HepG2 (cell line): ENCODE results near the gene GPR31. TPM values are rescaled to one million over a fixed set of nuclear protein-coding genes. Genes with fewer than 3 reads are reported as not detected.

Experiments used
- ATAC-seq: fragments of 200-7000 bp; cut with Tn5 transposase; 3 replicates; pipeline ENCODE4 v1.9.1; 2020; ENCODE audit warnings: mild to moderate bottlenecking, moderate library complexity
- BruUV-seq: library from RNA; stranded (reverse); fragments of 400-500 nt; replicated peaks from 2 replicates; lab custom pipeline; 2021; lab: Mats Ljungman, UMichigan
- CTCF ChIA-PET: fragments of 300-600 bp; formaldehyde crosslinking; extraction: SDS; loops from one replicate; lab custom pipeline; 2021; ENCODE audit warnings: low total read pairs, inconsistent platforms, low intra/inter-chr PET ratio; lab: Yijun Ruan, JAX
- POLR2A ChIA-PET: fragments of 350-600 bp; sonication (Branson Sonifier 250); formaldehyde crosslinking; loops from one replicate; lab custom pipeline; 2020; ENCODE audit warnings: antibody characterized with exemption, inconsistent platforms; lab: Yijun Ruan, JAX
- DNase-seq: peaks from one replicate; pipeline ENCODE4 v3.0.0-alpha.2; 2015; ENCODE audit warnings: low spot score
- FAIRE-seq: peaks from 3 replicates; lab custom pipeline; 2011; peaks lifted over from hg19 to GRCh38; lab: Jason Lieb, UNC
- H2AFZ ChIP-seq: one replicate; pipeline ENCODE4 v1.6.1; 2011; ENCODE audit warnings: low read length, inconsistent platforms
- H3K27ac ChIP-seq: fragments of 300-600 bp; 3 replicates; pipeline ENCODE4 v1.8.0; 2011; ENCODE audit warnings: mixed run types, mild to moderate bottlenecking, mixed read lengths, low read length, inconsistent platforms; ENCODE audit not compliant: insufficient read depth; ENCODE audit errors: extremely low read length
- H3K27me3 ChIP-seq, 2 experiments: fragments of 200-600 bp in 1 of 2; 2 replicates in 1 of 2; 3 replicates in 1 of 2; pipeline versions ENCODE4 v1.6.0 to v1.8.0; 2011; ENCODE audit warnings: low read length in 2 of 2, mild to moderate bottlenecking in 2 of 2, moderate library complexity in 2 of 2, inconsistent platforms in 1 of 2; ENCODE audit not compliant: insufficient read depth in 2 of 2, control insufficient read depth in 1 of 2
- H3K36me3 ChIP-seq, 2 experiments: fragments of 200-600 bp in 1 of 2; replicated peaks in 1 of 2; 2 replicates in 1 of 2; 3 replicates in 1 of 2; pipeline versions ENCODE4 v1.5.1 to v1.8.0; 2011; ENCODE audit warnings: low read length in 2 of 2, inconsistent platforms in 1 of 2; ENCODE audit not compliant: insufficient read depth in 2 of 2, control insufficient read depth in 1 of 2
- H3K4me1 ChIP-seq: 2 replicates; pipeline ENCODE4 v1.5.1; 2012; ENCODE audit warnings: low read length, inconsistent platforms; ENCODE audit not compliant: insufficient read depth
- H3K4me2 ChIP-seq: 2 replicates; pipeline ENCODE4 v1.6.0; 2011; ENCODE audit warnings: low read depth, low read length, inconsistent platforms
- H3K4me3 ChIP-seq, 3 experiments: fragments of 200-600 bp in 1 of 3; sonication (generic), shearing (Covaris generic) in 1 of 3; replicated peaks in 1 of 3; 2 replicates each; pipeline ENCODE4 v1.5.1; 2011 to 2016; ENCODE audit warnings: low read length in 3 of 3, inconsistent platforms in 2 of 3, low read depth in 2 of 3, mild to moderate bottlenecking in 2 of 3, control low read depth in 1 of 3, mixed read lengths in 1 of 3; ENCODE audit not compliant: insufficient read depth in 1 of 3
- H3K79me2 ChIP-seq: one replicate; pipeline ENCODE4 v1.6.1; 2011; ENCODE audit warnings: low read length, inconsistent platforms; ENCODE audit not compliant: insufficient read depth
- H3K9ac ChIP-seq: 2 replicates; pipeline ENCODE4 v1.6.0; 2011; ENCODE audit warnings: mild to moderate bottlenecking, low read depth, low read length, inconsistent platforms; ENCODE audit not compliant: insufficient read depth
- H3K9me3 ChIP-seq: 2 replicates; pipeline ENCODE4 v1.5.1; 2012; ENCODE audit warnings: mild to moderate bottlenecking, low read length
- H4K20me1 ChIP-seq: 2 replicates; pipeline ENCODE4 v1.6.0; 2011; ENCODE audit warnings: inconsistent platforms, mild to moderate bottlenecking, low read length, moderate library complexity; ENCODE audit not compliant: insufficient read depth
- ARNT2 ChIP-seq: sonication (generic); formaldehyde crosslinking; IDR thresholded peaks from 2 replicates; pipeline ENCODE4 v1.8.0; 2022; ENCODE audit warnings: mild to moderate bottlenecking, low read depth, missing genetic modification reagents, moderate library complexity
- ELF4 ChIP-seq: sonication (generic); formaldehyde crosslinking; IDR thresholded peaks from 2 replicates; pipeline ENCODE4 v1.5.0; 2020; ENCODE audit warnings: missing genetic modification reagents, mild to moderate bottlenecking, moderate library complexity, borderline replicate concordance
- FOXM1 ChIP-seq: sonication (generic); formaldehyde crosslinking; IDR thresholded peaks from 2 replicates; pipeline ENCODE4 v1.5.0; 2020; ENCODE audit warnings: missing genetic modification reagents
- FOXP4 ChIP-seq: sonication (generic); formaldehyde crosslinking; IDR thresholded peaks from 2 replicates; pipeline ENCODE4 v1.4.0; 2020; ENCODE audit warnings: missing genetic modification reagents
- GPBP1L1 ChIP-seq: sonication (generic); formaldehyde crosslinking; IDR thresholded peaks from 2 replicates; pipeline ENCODE4 v1.5.0; 2020; ENCODE audit warnings: mild to moderate bottlenecking, missing genetic modification reagents
- KAT2B ChIP-seq: fragments of 150-350 bp; IDR thresholded peaks from 2 replicates; pipeline ENCODE4 v1.6.1; 2014; ENCODE audit warnings: low read depth, low read length, borderline replicate concordance
- PHB2 ChIP-seq: fragments of 450-650 bp; IDR thresholded peaks from 2 replicates; pipeline ENCODE4 v1.6.1; 2018; ENCODE audit not compliant: partially characterized antibody
- PITX1 ChIP-seq: sonication (generic); formaldehyde crosslinking; IDR thresholded peaks from 2 replicates; pipeline ENCODE4 v1.5.1; 2020; ENCODE audit warnings: mild to moderate bottlenecking, missing genetic modification reagents
- SPEN ChIP-seq: sonication (generic); formaldehyde crosslinking; IDR thresholded peaks from 2 replicates; pipeline ENCODE4 v1.5.1; 2020; ENCODE audit warnings: low read depth, mild to moderate bottlenecking, missing genetic modification reagents
- TGIF2 ChIP-seq: IDR thresholded peaks from 2 replicates; pipeline ENCODE4 v1.6.1; 2016; ENCODE audit warnings: control low read depth, missing compliant biosample characterization
- ZNF264 ChIP-seq: sonication (generic); formaldehyde crosslinking; IDR thresholded peaks from 2 replicates; pipeline ENCODE4 v1.4.0; 2020; ENCODE audit warnings: missing genetic modification reagents
- ZNF576 ChIP-seq: sonication (generic); formaldehyde crosslinking; IDR thresholded peaks from 2 replicates; pipeline ENCODE4 v1.4.0; 2020; ENCODE audit warnings: mild to moderate bottlenecking, missing genetic modification reagents
- ZNF629 ChIP-seq: sonication (generic); formaldehyde crosslinking; conservative IDR thresholded peaks from 2 replicates; pipeline ENCODE4 v1.5.0; 2020; ENCODE audit warnings: missing genetic modification reagents
- ZNF766 ChIP-seq: sonication (generic); formaldehyde crosslinking; IDR thresholded peaks from 2 replicates; pipeline ENCODE4 v1.5.0; 2020; ENCODE audit warnings: missing genetic modification reagents, borderline replicate concordance
- WGBS: methylation state at CpG from one replicate; pipeline ENCODE4 v1.1.6; 2017; ENCODE audit warnings: low lambda C conversion rate; 5-methylcytosine and 5-hydroxymethylcytosine counted together
- in situ Hi-C: cut with HindIII; loops from 2 replicates; pipeline ENCODE4 v1.10.0; 2017; ENCODE audit warnings: low pct_unique_long_range_greater_than_20kb; ENCODE audit not compliant: extremely low pct_ligation_motif_present
- intact Hi-C: fragments of 100-400 bp; cut with micrococcal nuclease; formaldehyde crosslinking; loops from one replicate; pipeline ENCODE4 v1.10.0; 2022; ENCODE audit not compliant: unreplicated experiment
- polyA plus RNA-seq, 8 experiments: library from polyadenylated mRNA; depleted of rRNA in 3 of 8; stranded (reverse) in 7 of 8; unstranded in 1 of 8; fragments of >200 nt; fragmentation: Illumina TruSeq in 4 of 8; extraction: Trizol in 4 of 8; gene quantifications; 2 replicates each; pipeline versions ENCODE4 v1.2.1 to v1.2.3, GENCODE V29; 2011 to 2016; ENCODE audit warnings: low read depth in 4 of 8, missing spikeins in 1 of 8, mixed read lengths in 1 of 8; ENCODE audit not compliant: insufficient read depth in 1 of 8
- total RNA-seq, 5 experiments: library from RNA; depleted of rRNA; stranded (reverse); fragments of >200 nt; fragmentation: Illumina TruSeq; extraction: Trizol; gene quantifications; 2 replicates each; pipeline ENCODE4 v1.2.3, GENCODE V29; 2016; ENCODE audit warnings: low read depth in 1 of 5
- TF ChIP-seq, protein P1 (sequence below): sonication (generic); formaldehyde crosslinking; conservative IDR thresholded peaks from 2 replicates; pipeline ENCODE4 v1.5.0; 2020; ENCODE audit warnings: missing genetic modification reagents

Gene GPR31
- total and polyA plus RNA-seq, 2 of the 13 experiments (the other 11 are each of a cell fraction or from before 2014, with no cell fraction given), result not detected

DNA sequence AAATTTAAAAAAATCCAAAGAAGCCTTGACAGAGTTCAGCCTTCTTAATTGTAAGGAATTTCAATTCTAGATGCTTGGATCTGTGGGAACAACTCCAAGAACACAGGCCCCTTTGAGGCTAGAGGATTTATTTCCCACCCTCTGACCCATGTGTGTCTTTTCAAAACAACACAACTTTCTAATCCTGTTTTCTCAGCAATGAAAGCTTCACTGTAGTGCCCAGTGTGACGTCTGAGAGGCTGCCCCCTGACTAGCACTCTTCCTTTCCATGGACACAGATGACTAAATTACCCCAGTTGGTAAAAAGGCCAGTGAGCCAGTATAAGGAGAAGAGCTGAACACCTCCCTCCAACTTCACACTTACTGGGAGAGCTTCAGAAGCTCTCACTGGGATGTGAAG, 51.4 kb downstream of the GPR31 start:
- in situ Hi-C loops, result no loop called here
- FAIRE-seq, result no peak
- TF ChIP-seq ZNF576, result no peak
- TF ChIP-seq ZNF264 (CRISPR knock-in tag), result no peak
- no peak for TF ChIP-seq PITX1 (CRISPR knock-in tag)
- no peak for TF ChIP-seq ARNT2 (CRISPR knock-in tag)
- no peak for TF ChIP-seq SPEN (CRISPR knock-in tag)
- no peak for TF ChIP-seq KAT2B
- no peak for TF ChIP-seq GPBP1L1 (CRISPR knock-in tag)
- TF ChIP-seq ZNF766 (CRISPR knock-in tag), result no peak
- TF ChIP-seq PHB2, result no peak
- TF ChIP-seq ELF4 (CRISPR knock-in tag), result no peak
- no peak for TF ChIP-seq FOXM1 (CRISPR knock-in tag)
- TF ChIP-seq TGIF2, result no peak
- TF ChIP-seq FOXP4 (CRISPR knock-in tag), result no peak
- TF ChIP-seq ZNF629 (CRISPR knock-in tag), result no peak
- TF ChIP-seq, protein P1, sequence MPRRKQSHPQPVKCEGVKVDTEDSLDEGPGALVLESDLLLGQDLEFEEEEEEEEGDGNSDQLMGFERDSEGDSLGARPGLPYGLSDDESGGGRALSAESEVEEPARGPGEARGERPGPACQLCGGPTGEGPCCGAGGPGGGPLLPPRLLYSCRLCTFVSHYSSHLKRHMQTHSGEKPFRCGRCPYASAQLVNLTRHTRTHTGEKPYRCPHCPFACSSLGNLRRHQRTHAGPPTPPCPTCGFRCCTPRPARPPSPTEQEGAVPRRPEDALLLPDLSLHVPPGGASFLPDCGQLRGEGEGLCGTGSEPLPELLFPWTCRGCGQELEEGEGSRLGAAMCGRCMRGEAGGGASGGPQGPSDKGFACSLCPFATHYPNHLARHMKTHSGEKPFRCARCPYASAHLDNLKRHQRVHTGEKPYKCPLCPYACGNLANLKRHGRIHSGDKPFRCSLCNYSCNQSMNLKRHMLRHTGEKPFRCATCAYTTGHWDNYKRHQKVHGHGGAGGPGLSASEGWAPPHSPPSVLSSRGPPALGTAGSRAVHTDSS (CRISPR knock-in tag), result no peak

More for the DNA sequence above, 51.4 kb downstream of the GPR31 start:
- no peaks in the 10 kb centered on the region for H3K9me3 ChIP-seq
- no peak overlapping the region for H2AFZ ChIP-seq
- POLR2A ChIA-PET, result no interaction called here
- no peaks in the 10 kb centered on the region for H4K20me1 ChIP-seq
- ATAC-seq (no peak), DNase-seq (no peak)
- no peaks in the 10 kb centered on the region for H3K36me3 ChIP-seq
- peaks cover 2 to 28% of the 10 kb centered on the region in 2 experiments; a peak in 3 of 5 replicates for H3K27me3 ChIP-seq
- H3K9ac ChIP-seq, result no peak overlapping the region
- peaks cover 24% of the 10 kb centered on the region for H3K4me1 ChIP-seq
- intact Hi-C loops, result no loop called here
- no peak overlapping the region for H3K27ac ChIP-seq
- H3K4me3 ChIP-seq, result no peak overlapping the region
- CTCF ChIA-PET, result no interaction called here
- H3K4me2 ChIP-seq, result no peak overlapping the region
- BruUV-seq, result no TSS peak
- WGBS, result 4% methylated on average over 1 of the region's 1 CpG
- H3K79me2 ChIP-seq, result no peaks in the 10 kb centered on the region
